Measurements from ENCODE around the gene RNF207. TPM values are rescaled to one million over a fixed set of nuclear protein-coding genes. Genes with fewer than 3 reads are reported as not detected.

Gene RNF207
- total and polyA plus RNA-seq, 2 of the 4 experiments (the other 2 are of a cell fraction), result 2.7 to 17.2 TPM

- ATAC-seq (ENCODE audit: low read depth), result no peak
- dilution Hi-C loops (cut with HindIII; ENCODE audit: low sequenced_read_pairs, unreplicated experiment), result no loop called here
- no peak for DNase-seq
- Histone ChIP-seq H3K36me3 (ENCODE audit: control insufficient read depth, insufficient read depth, low read length) (no peaks in the 10 kb centered on the region), H3K79me1 (ENCODE audit: low read depth in 1 of 2, low read length in 2 of 2) (no peaks in the 10 kb centered on the region), H3K9me1 (ENCODE audit: insufficient read depth, low read length) (no peaks in the 10 kb centered on the region), H3K27me3 (ENCODE audit: control insufficient read depth, insufficient read depth, low read length) (no peaks in the 10 kb centered on the region), H2AK9ac (replicated peaks; ENCODE audit: low read depth, low read length, poor library complexity) (no peak overlapping the region), H3K56ac (ENCODE audit: extremely low read depth, insufficient read depth, low read length) (no peak overlapping the region), H3K4me3 (ENCODE audit: insufficient read depth, low read depth, low read length) (no peak overlapping the region), H2AK5ac (ENCODE audit: low read depth, low read length) (no peak overlapping the region), H2BK20ac (ENCODE audit: low read depth, low read length) (no peak overlapping the region), H4K5ac (ENCODE audit: low read depth, low read length) (no peak overlapping the region), H2BK5ac (ENCODE audit: low read depth, low read length, poor library complexity, severe bottlenecking) (no peak overlapping the region), H3K14ac (replicated peaks; ENCODE audit: low read depth, low read length) (no peak overlapping the region), H3K4ac (ENCODE audit: low read depth, low read length) (no peak overlapping the region), H4K8ac (ENCODE audit: low read depth in 2 of 2, low read length in 2 of 2) (no peak overlapping the region), H3K27ac (ENCODE audit: insufficient read depth, low read length) (no peak overlapping the region), H4K91ac (ENCODE audit: insufficient read depth, low read depth, low read length) (no peak overlapping the region), H3K4me2 (ENCODE audit: low read depth, low read length) (no peak overlapping the region), H3K9me3 (ENCODE audit: control insufficient read depth, insufficient read depth, low read length) (no peaks in the 10 kb centered on the region), H2AFZ (replicated peaks; ENCODE audit: low read length, poor library complexity) (no peak overlapping the region), H4K20me1 (ENCODE audit: insufficient read depth, low read length) (no peaks in the 10 kb centered on the region; the same call in 1 of the 2 replicates), H2BK120ac (ENCODE audit: low read depth, low read length) (no peak overlapping the region), H3K9ac (ENCODE audit: low read depth, low read length) (no peak overlapping the region), H3K18ac (ENCODE audit: low read depth, low read length) (no peak overlapping the region), H3K23ac (ENCODE audit: low read depth, low read length) (no peak overlapping the region), H2BK15ac (ENCODE audit: low read depth, low read length) (no peak overlapping the region), H3K4me1 (ENCODE audit: control insufficient read depth, insufficient read depth, low read length) (peaks cover 5% of the 10 kb centered on the region; the same call in 1 of the 2 replicates)
- in situ Hi-C loops (cut with MboI; ENCODE audit: low sequenced_read_pairs), result no loop called here
- ChIA-PET CTCF (no interaction called here), POLR2A (ENCODE audit: unreplicated experiment) (no interaction called here)
- no peak for TF ChIP-seq BHLHE40 (IDR thresholded peaks at IDR 0.05; ENCODE audit: low read depth, low read length)
- no peak for TF ChIP-seq ELK1 (IDR thresholded peaks at IDR 0.05; ENCODE audit: borderline replicate concordance, low read depth, low read length)
- no peak for TF ChIP-seq POLR2A (IDR thresholded peaks at IDR 0.05; ENCODE audit: low read depth, low read length)
- no peak for TF ChIP-seq RFX5 (IDR thresholded peaks at IDR 0.05; ENCODE audit: low read depth, low read length)
- TF ChIP-seq CTCF (conservative IDR thresholded peaks at IDR 0.05; ENCODE audit: low read depth, low read length), result no peak
- no peak for TF ChIP-seq CEBPB (IDR thresholded peaks at IDR 0.05; ENCODE audit: low read depth, low read length)
- TF ChIP-seq MXI1 (IDR thresholded peaks at IDR 0.05; ENCODE audit: borderline replicate concordance, low read depth, low read length), result no peak
- TF ChIP-seq MAZ (IDR thresholded peaks at IDR 0.05; ENCODE audit: borderline replicate concordance, low read depth, low read length), result no peak
- TF ChIP-seq CHD1 (IDR thresholded peaks at IDR 0.05; ENCODE audit: low read depth, low read length), result no peak
- TF ChIP-seq MAFK (IDR thresholded peaks at IDR 0.05; ENCODE audit: low read depth, low read length), result no peak
- no peak for TF ChIP-seq SMC3 (IDR thresholded peaks at IDR 0.05; ENCODE audit: low read depth, low read length)
- BruUV-seq (replicated peaks), result no TSS peak
- intact Hi-C loops (cut with micrococcal nuclease), result no loop called here
- WGBS, 2 experiments (ENCODE audit: extremely low coverage in 2 of 2, insufficient read length in 1 of 2), result 87% methylated on average over 4 of the region's 20 CpGs; no CpG with 5 or more reads in 1 of the 2 experiments
These were observed 6.5 kb downstream of the RNF207 start for GRCh38 chr1:6212193-6212959.
